Natural killer cell (primary cell): ENCODE results near the gene RHOBTB3. TPM values are rescaled to one million over a fixed set of nuclear protein-coding genes. Genes with fewer than 3 reads are reported as not detected.

Experiments
- ATAC-seq, 3 donors: fragments of 150-1000 bp in 2 of 3; fragments of 200-7000 bp in 1 of 3; cut with Tn5 transposase; 1 replicate in 1 of 3; 2 replicates in 2 of 3; pipeline ENCODE4 v1.10.0; 2021; ENCODE audit warnings: mild to moderate bottlenecking in 2 of 3, moderate library complexity in 2 of 3
- DNase-seq, 2 donors: peaks; one replicate each; pipeline versions ENCODE4 v3.0.0 to v3.0.0-alpha.2; 2013 to 2021; ENCODE audit warnings: mixed read lengths in 1 of 2
- H3K27ac ChIP-seq: one replicate; pipeline ENCODE4 v1.5.1; 2013; ENCODE audit warnings: mild to moderate bottlenecking, low read length
- H3K27me3 ChIP-seq: one replicate; pipeline ENCODE4 v1.6.1; 2013; ENCODE audit warnings: low read length; ENCODE audit not compliant: control insufficient read depth, insufficient read depth
- H3K36me3 ChIP-seq: one replicate; pipeline ENCODE4 v1.6.1; 2013; ENCODE audit warnings: low read length; ENCODE audit not compliant: control insufficient read depth, insufficient read depth
- H3K4me1 ChIP-seq: one replicate; pipeline ENCODE4 v1.6.1; 2013; ENCODE audit warnings: low read length; ENCODE audit not compliant: control insufficient read depth, insufficient read depth
- H3K4me3 ChIP-seq: one replicate; pipeline ENCODE4 v1.5.1; 2013; ENCODE audit warnings: low read length
- H3K9me3 ChIP-seq: one replicate; pipeline ENCODE4 v1.6.1; 2013; ENCODE audit warnings: low read length; ENCODE audit not compliant: control insufficient read depth, insufficient read depth
- H3K27ac Mint-ChIP-seq, 2 donors: one replicate each; pipeline ENCODE4 v1.8.0; 2022; ENCODE audit warnings: mild to moderate bottlenecking in 2 of 2, mixed read lengths in 2 of 2, moderate library complexity in 1 of 2
- H3K27me3 Mint-ChIP-seq, 2 donors: one replicate each; pipeline ENCODE4 v1.8.0; 2022; ENCODE audit warnings: low read depth in 2 of 2, mixed read lengths in 2 of 2
- H3K36me3 Mint-ChIP-seq: one replicate; pipeline ENCODE4 v1.8.0; 2022; ENCODE audit warnings: mixed read lengths
- H3K4me1 Mint-ChIP-seq, 2 donors: one replicate each; pipeline ENCODE4 v1.8.0; 2022; ENCODE audit warnings: mixed read lengths in 2 of 2
- H3K4me3 Mint-ChIP-seq: one replicate; pipeline ENCODE4 v1.8.0; 2022; ENCODE audit warnings: mild to moderate bottlenecking, moderate library complexity, mixed read lengths
- H3K9me3 Mint-ChIP-seq, 2 donors: one replicate each; pipeline ENCODE4 v1.8.0; 2022; ENCODE audit warnings: mixed read lengths in 2 of 2
- CTCF ChIP-seq: fragments of 200-600 bp; IDR thresholded peaks from one replicate; pipeline ENCODE4 v1.8.0; 2022; ENCODE audit warnings: antibody characterized with exemption
- WGBS: methylation state at CpG from one replicate; pipeline ENCODE4 v1.1.7; 2013; ENCODE audit warnings: missing lambda C conversion rate; ENCODE audit not compliant: insufficient coverage; 5-methylcytosine and 5-hydroxymethylcytosine counted together
- intact Hi-C: fragments of 100-400 bp; cut with micrococcal nuclease; formaldehyde crosslinking; loops from one replicate; pipeline ENCODE4 v1.14.2; 2022
- total RNA-seq, 4 donors: library from RNA; stranded (reverse); fragments of 120-200 nt in 1 of 4; gene quantifications; one replicate each; pipeline versions ENCODE4 v1.2.3 to v1.2.4, GENCODE V29; 2013 to 2022

RHOBTB3 gene
- total RNA-seq, 3 donors from 2014 or later (not counting 1 experiment from before 2014, with no cell fraction given), result 46.5 to 55.1 (median 46.5) TPM

- Histone ChIP-seq H3K36me3 (no peaks in the 10 kb centered on the region), H3K4me3 (no peak overlapping the region), H3K9me3 (no peaks in the 10 kb centered on the region), H3K4me1 (peaks cover 10% of the 10 kb centered on the region), H3K27me3 (no peaks in the 10 kb centered on the region), H3K27ac (no peak overlapping the region)
- peaks cover 27 to 32% of the 10 kb centered on the region in 2 donors for H3K4me1 Mint-ChIP-seq
- H3K9me3 Mint-ChIP-seq, result no peaks in the 10 kb centered on the region
- DNase-seq (no peak), ATAC-seq (no peak)
- H3K36me3 Mint-ChIP-seq, result no peaks in the 10 kb centered on the region
- intact Hi-C loops, result no loop called here
- TF ChIP-seq CTCF, result no peak
- WGBS, result 96% methylated on average over 2 of the region's 2 CpGs
- H3K27ac Mint-ChIP-seq, result peak overlapping the region; percentile 89 to 91
- no peaks in the 10 kb centered on the region for H3K27me3 Mint-ChIP-seq
- no peak overlapping the region for H3K4me3 Mint-ChIP-seq
These were observed 40.8 kb downstream of the RHOBTB3 start for GRCh38 chr5:95771892-95772291.

- no peak for TF ChIP-seq CTCF
- 20% methylated on average over 3 of the region's 3 CpGs for WGBS
- Histone ChIP-seq H3K4me3 (no peak overlapping the region), H3K4me1 (peaks cover 10% of the 10 kb centered on the region), H3K27me3 (no peaks in the 10 kb centered on the region), H3K27ac (peak overlapping the region; percentile 51), H3K9me3 (no peaks in the 10 kb centered on the region), H3K36me3 (no peaks in the 10 kb centered on the region)
- Mint-ChIP-seq H3K27me3 (no peaks in the 10 kb centered on the region), H3K27ac (peak overlapping the region; percentile 89 to 91), H3K36me3 (no peaks in the 10 kb centered on the region), H3K4me1 (peaks cover 29 to 33% of the 10 kb centered on the region in 2 donors), H3K9me3 (no peaks in the 10 kb centered on the region), H3K4me3 (peak overlapping the region; percentile 50)
- ATAC-seq (peak; percentile 81 to 97 (median 89)), DNase-seq (peak; percentile 14 to 36)
- intact Hi-C loops, result no loop called here
These were observed 42.4 kb downstream of the RHOBTB3 start for GRCh38 chr5:95773335-95774059.

GRCh38 chr5:95777441-95777840 is 46.3 kb downstream of the RHOBTB3 start:
- no peak overlapping the region for H3K4me3 Mint-ChIP-seq
- intact Hi-C loops, result no loop called here

More at GRCh38 chr5:95777441-95777840, 46.3 kb downstream of the RHOBTB3 start:
- ATAC-seq (no peak), DNase-seq (no peak)
- 100% methylated on average over 1 of the region's 3 CpGs for WGBS
- no peaks in the 10 kb centered on the region for H3K36me3 ChIP-seq
- no peaks in the 10 kb centered on the region for H3K27me3 Mint-ChIP-seq
- no peak for TF ChIP-seq CTCF
- peak overlapping the region in 1 of 2 donors; percentile 16 for H3K27ac Mint-ChIP-seq
- H3K9me3 Mint-ChIP-seq, result no peaks in the 10 kb centered on the region
- H3K27me3 ChIP-seq, result no peaks in the 10 kb centered on the region
- H3K36me3 Mint-ChIP-seq, result no peaks in the 10 kb centered on the region
- peaks cover 22% of the 10 kb centered on the region for H3K4me1 ChIP-seq
- H3K4me3 ChIP-seq, result no peak overlapping the region
- H3K9me3 ChIP-seq, result no peaks in the 10 kb centered on the region
- peaks cover 44 to 46% of the 10 kb centered on the region in 2 donors for H3K4me1 Mint-ChIP-seq
- no peak overlapping the region for H3K27ac ChIP-seq
